Activated CD8-positive, alpha-beta memory T cell treated with anti-CD3 and anti-CD28 coated beads, Interleukin-2, amount 50 U/mL, for 24 hours (primary cell): ENCODE results near the gene FAHD2B.
"Not testable (repeated sequence)": the region's sequence is repeated elsewhere in the genome, so short reads cannot be mapped to it uniquely, and the experiment has no call there.

Source experiments
- DNase-seq: peaks from one replicate; pipeline ENCODE4 v3.0.0-alpha.2; 2020; ENCODE audit errors: extremely low read depth

Gene FAHD2B, protein sequence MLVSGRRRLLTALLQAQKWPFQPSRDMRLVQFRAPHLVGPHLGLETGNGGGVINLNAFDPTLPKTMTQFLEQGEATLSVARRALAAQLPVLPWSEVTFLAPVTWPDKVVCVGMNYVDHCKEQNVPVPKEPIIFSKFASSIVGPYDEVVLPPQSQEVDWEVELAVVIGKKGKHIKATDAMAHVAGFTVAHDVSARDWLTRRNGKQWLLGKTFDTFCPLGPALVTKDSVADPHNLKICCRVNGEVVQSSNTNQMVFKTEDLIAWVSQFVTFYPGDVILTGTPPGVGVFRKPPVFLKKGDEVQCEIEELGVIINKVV

GRCh38 chr2:97094772-97095611 is at the start of gene FAHD2B:
Gene FAHD2B (minus strand): TSS chr2:97094882. CDS start chr2:97091706, 3,176 bp downstream.
- peak; percentile 68 for DNase-seq

DNA sequence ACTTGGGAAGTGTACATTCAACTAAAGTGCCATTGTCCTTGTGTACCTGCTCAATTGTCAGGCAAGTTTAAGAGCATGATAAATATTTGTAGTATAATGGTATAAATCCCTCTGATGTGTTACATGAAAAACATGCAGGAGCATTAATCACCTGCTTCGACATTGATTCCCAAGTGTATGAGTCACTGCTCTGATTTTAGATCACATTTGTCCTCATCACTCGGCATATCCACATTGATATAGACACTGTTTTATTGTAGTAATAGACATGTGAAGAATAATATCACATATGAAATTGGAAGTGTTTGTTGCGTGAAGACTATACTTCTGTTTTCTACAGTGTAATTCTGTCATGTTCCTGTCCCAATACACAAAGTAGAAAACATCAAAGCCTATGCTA is 49.3 kb upstream of the FAHD2B start:
- not testable (repeated sequence) for DNase-seq

DNA sequence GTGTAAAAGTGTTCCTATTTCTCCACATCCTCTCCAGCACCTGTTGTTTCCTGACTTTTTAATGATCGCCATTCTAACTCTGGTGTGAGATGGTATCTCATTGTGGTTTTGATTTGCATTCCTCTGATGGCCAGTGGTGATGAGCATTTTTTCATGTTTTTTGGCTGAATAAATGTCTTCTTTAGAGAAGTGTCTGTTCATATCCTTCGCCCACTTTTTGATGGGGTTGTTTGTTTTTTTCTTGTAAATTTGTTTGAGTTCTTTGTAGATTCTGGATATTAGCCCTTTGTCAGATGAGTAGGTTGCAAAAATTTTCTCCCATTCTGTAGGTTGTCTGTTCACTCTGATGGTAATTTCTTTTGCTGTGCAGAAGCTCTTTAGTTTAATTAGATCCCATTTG is 34.4 kb upstream of the FAHD2B start:
- not testable (repeated sequence) for DNase-seq

DNA sequence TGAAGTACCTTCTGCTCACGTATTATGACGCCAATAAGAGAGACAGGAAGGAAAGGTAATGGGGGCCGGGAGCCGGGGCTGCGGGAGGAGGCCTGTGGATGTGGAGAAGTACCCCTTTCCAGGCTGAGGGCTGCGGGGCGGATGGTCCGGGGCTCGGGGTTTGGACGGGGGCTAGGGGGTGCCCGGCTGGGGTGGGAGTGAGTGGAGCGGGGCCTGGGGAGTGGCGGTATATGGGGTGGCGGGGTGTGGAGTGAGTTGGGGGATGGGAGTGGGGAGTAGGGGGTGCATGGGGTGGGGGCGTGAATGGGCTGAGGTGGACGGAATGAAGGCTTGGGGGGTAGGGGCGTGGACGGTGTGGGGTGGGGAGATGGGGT is 19.2 kb upstream of the FAHD2B start:
- not testable (repeated sequence) for DNase-seq

GRCh38 chr2:97113050-97113881 is 18.6 kb upstream of the FAHD2B start, which contains the start of gene ANKRD36:
Gene ANKRD36 (plus strand): TSS chr2:97113153. CDS start chr2:97113740, 587 bp downstream.
- peak; percentile 57 for DNase-seq

DNA sequence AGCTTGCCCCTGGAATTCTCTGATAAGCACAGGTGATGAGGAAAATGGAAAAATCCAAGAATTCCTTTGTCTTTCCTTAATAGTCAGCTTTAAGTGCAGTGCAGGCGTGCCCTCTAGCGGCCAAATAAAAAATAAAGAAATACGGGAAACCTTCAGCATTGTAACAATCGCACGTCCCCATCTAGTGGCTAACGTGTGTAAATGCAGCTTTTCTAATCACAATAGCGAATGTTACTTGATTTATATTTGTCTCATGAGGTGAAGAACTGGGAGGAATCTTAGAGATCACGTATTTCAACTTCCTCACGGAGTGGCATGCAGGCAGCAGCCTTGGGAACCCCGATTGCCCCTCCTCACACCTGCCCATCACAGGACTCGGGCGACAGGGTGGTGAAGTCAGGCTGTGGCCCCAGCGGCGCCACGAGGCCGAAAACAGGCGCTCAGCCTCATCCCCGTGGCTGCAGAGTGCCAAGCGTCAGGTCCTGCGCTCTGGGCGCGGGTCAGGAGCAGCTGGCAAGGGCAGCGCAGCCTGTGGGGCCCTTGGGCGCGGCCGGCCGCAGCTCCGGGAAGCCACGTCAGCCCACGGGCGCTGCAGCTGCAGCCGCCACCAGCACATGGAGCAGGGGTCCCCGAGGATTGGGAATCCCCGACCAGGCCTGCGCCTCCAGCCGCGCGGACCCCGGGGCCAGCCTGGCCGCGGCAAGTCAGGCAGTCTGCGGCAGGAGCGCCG is 17.8 kb upstream of the FAHD2B start:
- DNase-seq = not testable (repeated sequence)

GRCh38 chr2:97111246-97111645 is 16.6 kb upstream of the FAHD2B start:
- not testable (repeated sequence) for DNase-seq

GRCh38 chr2:97106878-97107277 is 12.2 kb upstream of the FAHD2B start:
- not testable (repeated sequence) for DNase-seq

GRCh38 chr2:97098786-97099372 is 4.2 kb upstream of the FAHD2B start:
- DNase-seq = not testable (repeated sequence)

GRCh38 chr2:97095661-97096060 is 979 bp upstream of the FAHD2B start:
- DNase-seq = no peak

DNA sequence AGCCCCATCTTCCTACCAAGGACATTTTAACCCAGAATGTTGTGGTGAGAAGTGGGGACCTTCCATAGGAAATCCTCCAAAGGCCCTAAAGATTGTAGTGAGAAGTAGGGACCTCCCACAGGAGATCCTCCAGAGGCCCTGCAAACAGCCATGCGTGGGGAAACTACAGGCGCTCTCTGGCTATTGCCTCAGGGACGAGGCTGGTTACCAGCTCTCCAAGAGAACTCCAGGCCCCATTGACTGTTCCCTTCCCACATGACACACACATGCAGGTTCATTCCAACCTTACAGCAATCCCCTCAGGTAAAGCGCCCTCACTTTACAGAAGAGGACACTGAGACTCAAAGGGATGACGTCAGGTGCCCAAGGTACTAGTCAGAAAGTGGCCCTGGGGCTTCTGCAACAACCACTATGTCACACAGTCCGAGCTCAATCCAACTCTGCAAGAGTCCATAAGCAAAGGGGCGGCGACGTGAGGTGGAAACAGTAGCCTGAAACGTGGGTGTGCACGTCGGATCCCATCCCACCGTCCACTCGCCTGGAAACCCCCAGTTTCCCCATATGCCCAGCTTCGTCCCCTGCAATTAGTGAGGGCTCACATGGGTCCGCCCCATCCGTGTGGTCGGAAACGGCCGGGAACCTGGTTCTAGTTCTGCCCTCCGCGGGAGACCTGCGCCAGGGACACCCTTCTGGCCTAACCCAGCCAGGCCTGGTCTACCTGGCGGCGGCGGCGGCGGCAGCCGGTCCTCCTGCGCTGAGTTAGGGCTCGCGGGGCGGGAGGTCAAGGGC is 505 bp downstream of the FAHD2B start:
- DNase-seq = not testable (repeated sequence)

- DNase-seq = not testable (repeated sequence)
These were observed 1.7 kb downstream of the FAHD2B start for GRCh38 chr2:97092946-97093345.

DNA sequence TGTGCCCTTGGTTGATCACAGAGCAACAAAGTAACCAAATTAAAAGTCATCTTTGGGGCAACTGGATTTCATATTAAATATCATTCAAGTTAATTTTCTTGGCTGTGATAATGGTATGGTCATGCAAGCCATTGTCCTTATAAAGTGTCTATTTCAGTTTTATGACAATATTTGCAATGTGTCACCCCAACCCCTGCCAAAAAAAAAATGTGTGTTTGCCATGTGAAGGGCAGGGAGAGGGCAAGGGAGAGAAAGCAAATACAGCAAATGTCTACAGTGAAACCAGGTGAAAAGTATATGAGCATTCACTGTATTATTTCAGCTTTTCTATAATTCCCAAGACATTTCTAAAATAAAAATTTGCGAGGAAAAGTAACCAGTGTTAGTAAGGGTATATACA is 6.0 kb downstream of the FAHD2B start:
- DNase-seq = not testable (repeated sequence)

GRCh38 chr2:97085093-97085492 is 9.6 kb downstream of the FAHD2B start:
- not testable (repeated sequence) for DNase-seq

DNA sequence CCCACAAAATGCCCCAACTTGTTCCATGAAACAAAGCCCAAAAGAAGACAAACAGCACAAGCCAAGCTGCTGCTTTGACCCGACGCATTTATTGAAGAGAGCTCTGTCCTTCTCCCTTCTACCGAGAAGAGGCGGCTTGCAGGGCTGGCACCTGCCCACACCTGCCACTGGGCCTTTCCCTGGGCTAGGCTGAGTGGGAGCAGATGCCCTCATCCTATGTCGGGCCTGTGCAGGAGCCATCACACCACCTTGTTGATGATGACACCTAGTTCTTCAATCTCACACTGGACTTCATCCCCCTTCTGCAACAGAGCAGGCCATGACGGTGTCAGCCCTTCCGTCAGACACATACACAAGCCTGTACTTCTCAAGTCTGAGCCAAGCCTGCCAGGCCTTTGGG is 11.2 kb downstream of the FAHD2B start:
- not testable (repeated sequence) for DNase-seq

DNA sequence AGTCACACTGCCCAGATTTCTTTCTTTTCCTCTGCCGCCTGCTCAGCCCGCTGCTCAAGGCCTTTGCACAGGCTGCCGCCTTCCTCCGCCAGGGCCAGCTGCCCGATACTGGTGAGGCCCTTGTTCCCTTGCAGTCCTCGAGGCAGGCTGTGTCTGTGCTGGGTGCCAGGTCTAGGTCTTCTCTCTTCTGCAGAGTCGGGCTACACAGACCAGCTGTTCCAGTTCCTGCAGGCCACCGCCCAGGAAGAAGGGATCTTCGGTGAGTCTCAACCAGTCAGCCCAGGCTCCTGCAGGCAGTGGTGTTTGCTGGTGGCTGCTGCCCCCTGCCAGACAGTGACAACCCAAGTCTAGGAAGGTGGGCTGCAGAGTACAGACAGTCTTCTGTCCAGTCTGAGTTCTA is 12.5 kb downstream of the FAHD2B start:
- DNase-seq = not testable (repeated sequence)

- not testable (repeated sequence) for DNase-seq
These were observed 13.8 kb downstream of the FAHD2B start for GRCh38 chr2:97080855-97081254.

- DNase-seq = not testable (repeated sequence)
These were observed 17.5 kb downstream of the FAHD2B start for GRCh38 chr2:97077213-97077612.

- DNase-seq = not testable (repeated sequence)
These were observed 23.8 kb downstream of the FAHD2B start for GRCh38 chr2:97070915-97071314.

GRCh38 chr2:97068722-97069121 is 26.0 kb downstream of the FAHD2B start:
- DNase-seq = not testable (repeated sequence)
